ENCODE measurements around the gene FILIP1L. TPM values are rescaled to one million over a fixed set of nuclear protein-coding genes. Genes with fewer than 3 reads are reported as not detected.

The FILIP1L gene
- total RNA-seq, 1 experiment from 2014 or later: 15.5 TPM

DNA sequence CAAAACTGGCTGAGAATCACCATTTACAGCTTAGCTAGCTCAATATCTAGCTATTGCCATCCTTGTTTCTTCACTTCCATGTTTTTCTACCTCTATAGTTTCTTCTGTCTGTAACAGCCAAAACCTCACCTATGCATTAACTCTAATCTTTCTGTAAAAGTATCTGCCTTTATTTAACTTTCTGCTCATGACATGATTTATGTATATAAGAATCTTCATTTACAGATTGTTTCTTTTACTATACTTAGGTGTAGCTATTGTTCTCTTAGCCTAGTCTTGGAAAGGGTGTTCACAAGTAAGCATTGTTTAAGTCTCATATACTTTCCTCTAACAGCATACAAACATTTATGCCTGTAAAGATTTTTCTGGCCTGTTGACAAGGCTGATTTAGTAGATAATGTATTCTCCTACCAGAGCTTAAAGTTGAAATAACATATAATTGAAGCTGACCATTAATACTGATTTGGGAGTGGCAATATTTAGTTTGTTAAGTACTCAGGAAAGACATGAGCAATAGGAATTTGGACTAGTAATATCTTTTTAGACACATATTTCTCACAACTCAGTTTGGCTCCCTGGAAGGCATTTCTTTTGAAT is 9.4 kb downstream of the FILIP1L start:
- CTCF ChIA-PET: interaction anchor here (0.9 kb wide), 1 partner anchor 273 kb away, joined by 4 read pairs; no protein-coding TSS in a partner anchor
- TF ChIP-seq, protein P1, sequence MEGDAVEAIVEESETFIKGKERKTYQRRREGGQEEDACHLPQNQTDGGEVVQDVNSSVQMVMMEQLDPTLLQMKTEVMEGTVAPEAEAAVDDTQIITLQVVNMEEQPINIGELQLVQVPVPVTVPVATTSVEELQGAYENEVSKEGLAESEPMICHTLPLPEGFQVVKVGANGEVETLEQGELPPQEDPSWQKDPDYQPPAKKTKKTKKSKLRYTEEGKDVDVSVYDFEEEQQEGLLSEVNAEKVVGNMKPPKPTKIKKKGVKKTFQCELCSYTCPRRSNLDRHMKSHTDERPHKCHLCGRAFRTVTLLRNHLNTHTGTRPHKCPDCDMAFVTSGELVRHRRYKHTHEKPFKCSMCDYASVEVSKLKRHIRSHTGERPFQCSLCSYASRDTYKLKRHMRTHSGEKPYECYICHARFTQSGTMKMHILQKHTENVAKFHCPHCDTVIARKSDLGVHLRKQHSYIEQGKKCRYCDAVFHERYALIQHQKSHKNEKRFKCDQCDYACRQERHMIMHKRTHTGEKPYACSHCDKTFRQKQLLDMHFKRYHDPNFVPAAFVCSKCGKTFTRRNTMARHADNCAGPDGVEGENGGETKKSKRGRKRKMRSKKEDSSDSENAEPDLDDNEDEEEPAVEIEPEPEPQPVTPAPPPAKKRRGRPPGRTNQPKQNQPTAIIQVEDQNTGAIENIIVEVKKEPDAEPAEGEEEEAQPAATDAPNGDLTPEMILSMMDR (IDR thresholded peaks at IDR 0.05; ENCODE audit: insufficient read depth in 1 of 2, low read depth in 1 of 2, low read length in 1 of 2, severe bottlenecking in 1 of 2, unreplicated experiment in 1 of 2): no peak
- POLR2A ChIA-PET: interaction anchor here (0.7 to 1.2 kb wide), 2 partner anchors 29 to 55 kb away, joined by 3 to 4 read pairs; no protein-coding TSS in a partner anchor
- H3K36me3 Mint-ChIP-seq (ENCODE audit: insufficient read depth, unreplicated experiment): no peaks in the 10 kb centered on the region
- no peaks in the 10 kb centered on the region for H3K27me3 ChIP-seq (replicated peaks; ENCODE audit: control insufficient read depth, insufficient read depth, low read length)
- H3K4me1 ChIP-seq: peaks cover 29% of the 10 kb centered on the region
- no peak for DNase-seq
- no peak overlapping the region for H3K4me3 ChIP-seq (ENCODE audit: low read depth, low read length)
- no TSS peak for BruUV-seq (replicated peaks)
- peaks cover 10% of the 10 kb centered on the region for H3K9me3 Mint-ChIP-seq (ENCODE audit: unreplicated experiment)
- no peaks in the 10 kb centered on the region for H3K9me3 ChIP-seq
- intact Hi-C loops (cut with micrococcal nuclease; ENCODE audit: unreplicated experiment): no loop called here
- H3K4me1 Mint-ChIP-seq (ENCODE audit: low read depth, unreplicated experiment): peaks cover 29% of the 10 kb centered on the region
- no peaks in the 10 kb centered on the region for H3K27me3 Mint-ChIP-seq (ENCODE audit: insufficient read depth, unreplicated experiment)
- no peak overlapping the region for H3K4me3 Mint-ChIP-seq (ENCODE audit: unreplicated experiment)
- no peaks in the 10 kb centered on the region for H3K36me3 ChIP-seq (ENCODE audit: control insufficient read depth, insufficient read depth, low read length)
- peak overlapping the region; percentile 10 for H3K27ac Mint-ChIP-seq (ENCODE audit: unreplicated experiment)

DNA sequence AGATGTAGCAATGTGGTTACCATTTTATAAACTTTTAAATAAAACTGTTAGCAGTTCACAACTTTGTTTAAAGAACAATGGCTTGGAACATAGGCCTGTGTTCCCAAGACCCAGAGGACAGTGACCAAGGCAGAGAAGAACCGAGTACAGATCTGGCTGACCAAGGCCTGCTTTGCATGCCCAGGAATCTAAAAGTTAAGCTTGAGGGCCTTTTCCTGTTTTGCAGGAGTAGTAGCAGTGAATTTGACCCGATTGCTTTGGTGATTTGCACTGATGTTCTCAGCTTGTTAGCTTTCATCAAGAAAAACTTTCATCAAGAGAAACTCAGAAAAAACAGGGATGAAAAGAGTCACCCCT is 9.9 kb downstream of the FILIP1L start:
- Histone ChIP-seq H3K36me3 (ENCODE audit: control insufficient read depth, insufficient read depth, low read length) (no peaks in the 10 kb centered on the region), H3K4me1 (peaks cover 34% of the 10 kb centered on the region), H3K4me3 (ENCODE audit: low read depth, low read length) (no peak overlapping the region), H3K9me3 (no peaks in the 10 kb centered on the region), H3K27me3 (replicated peaks; ENCODE audit: control insufficient read depth, insufficient read depth, low read length) (no peaks in the 10 kb centered on the region)
- DNase-seq: no peak
- no peaks in the 10 kb centered on the region for H3K27me3 Mint-ChIP-seq (ENCODE audit: insufficient read depth, unreplicated experiment)
- no TSS peak for BruUV-seq (replicated peaks)
- POLR2A ChIA-PET: interaction anchor here (0.7 to 1.2 kb wide), 2 partner anchors 28 to 56 kb away, joined by 3 to 4 read pairs; no protein-coding TSS in a partner anchor
- peaks cover 15% of the 10 kb centered on the region for H3K9me3 Mint-ChIP-seq (ENCODE audit: unreplicated experiment)
- H3K4me1 Mint-ChIP-seq (ENCODE audit: low read depth, unreplicated experiment): peaks cover 34% of the 10 kb centered on the region
- CTCF ChIA-PET: interaction anchor here (0.9 kb wide), 1 partner anchor 273 kb away, joined by 4 read pairs; no protein-coding TSS in a partner anchor
- H3K4me3 Mint-ChIP-seq (ENCODE audit: unreplicated experiment): no peak overlapping the region
- H3K36me3 Mint-ChIP-seq (ENCODE audit: insufficient read depth, unreplicated experiment): no peaks in the 10 kb centered on the region
- peak overlapping the region; percentile 10 for H3K27ac Mint-ChIP-seq (ENCODE audit: unreplicated experiment)
- intact Hi-C loops (cut with micrococcal nuclease; ENCODE audit: unreplicated experiment): no loop called here
- TF ChIP-seq, protein P1 (IDR thresholded peaks at IDR 0.05; ENCODE audit: insufficient read depth in 1 of 2, low read depth in 1 of 2, low read length in 1 of 2, severe bottlenecking in 1 of 2, unreplicated experiment in 1 of 2): no peak

DNA sequence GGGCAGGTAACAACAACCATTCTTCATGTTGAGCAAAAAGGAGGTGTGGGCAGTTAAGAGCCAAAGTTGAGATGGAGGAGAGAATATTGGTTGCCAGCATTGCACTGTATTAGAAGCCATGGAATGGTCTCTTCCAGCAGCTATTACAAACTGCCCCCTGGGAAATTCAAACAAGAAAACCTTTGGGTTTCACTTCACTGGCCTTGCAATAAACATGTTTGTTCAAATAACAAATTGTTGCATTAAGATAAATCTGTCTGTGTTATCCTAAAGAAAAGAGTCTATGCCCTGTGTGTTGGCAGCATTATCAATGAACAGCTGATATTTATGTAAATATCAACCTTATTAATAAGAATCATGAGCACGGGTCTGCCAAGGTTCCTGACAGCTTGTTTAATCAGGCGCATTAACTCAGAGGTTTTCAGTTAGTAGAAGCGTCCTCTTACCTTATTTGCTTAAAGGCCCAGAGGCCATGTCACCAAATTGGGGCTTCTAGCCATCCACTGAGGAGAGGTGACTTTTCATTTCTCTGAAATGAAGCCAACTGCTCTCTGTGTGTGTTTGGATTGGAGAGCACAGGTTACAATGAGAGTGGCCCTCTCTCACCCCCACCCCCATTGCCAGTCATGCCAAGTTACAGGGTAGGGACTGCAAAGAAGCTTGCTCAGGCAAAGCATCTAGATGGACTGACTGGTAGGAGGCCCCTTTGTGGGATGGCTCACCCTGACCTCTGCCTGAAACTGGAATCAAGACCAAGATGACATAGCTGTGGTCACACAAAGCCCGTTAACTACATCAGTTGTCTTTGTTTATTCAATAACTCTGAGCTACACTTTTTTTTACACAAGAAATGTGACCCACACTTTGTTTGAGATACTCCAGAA is 10.5 kb downstream of the FILIP1L start:
- DNase-seq: no peak
- no peaks in the 10 kb centered on the region for H3K36me3 ChIP-seq (ENCODE audit: control insufficient read depth, insufficient read depth, low read length)
- peaks cover 34% of the 10 kb centered on the region for H3K4me1 Mint-ChIP-seq (ENCODE audit: low read depth, unreplicated experiment)
- H3K27ac Mint-ChIP-seq (ENCODE audit: unreplicated experiment): no peak overlapping the region
- no peak overlapping the region for H3K4me3 ChIP-seq (ENCODE audit: low read depth, low read length)
- no peaks in the 10 kb centered on the region for H3K9me3 ChIP-seq
- H3K4me3 Mint-ChIP-seq (ENCODE audit: unreplicated experiment): no peak overlapping the region
- POLR2A ChIA-PET: interaction anchor here (0.7 kb wide), 1 partner anchor 56 kb away, joined by 3 read pairs; no protein-coding TSS in a partner anchor
- H3K4me1 ChIP-seq: peaks cover 40% of the 10 kb centered on the region
- intact Hi-C loops (cut with micrococcal nuclease; ENCODE audit: unreplicated experiment): no loop called here
- H3K27me3 Mint-ChIP-seq (ENCODE audit: insufficient read depth, unreplicated experiment): no peaks in the 10 kb centered on the region
- no TSS peak for BruUV-seq (replicated peaks)
- no peaks in the 10 kb centered on the region for H3K36me3 Mint-ChIP-seq (ENCODE audit: insufficient read depth, unreplicated experiment)
- TF ChIP-seq, protein P1 (IDR thresholded peaks at IDR 0.05; ENCODE audit: insufficient read depth in 1 of 2, low read depth in 1 of 2, low read length in 1 of 2, severe bottlenecking in 1 of 2, unreplicated experiment in 1 of 2): no peak
- CTCF ChIA-PET: interaction anchor here (0.9 kb wide), 1 partner anchor 272 kb away, joined by 4 read pairs; no protein-coding TSS in a partner anchor
- no peaks in the 10 kb centered on the region for H3K27me3 ChIP-seq (replicated peaks; ENCODE audit: control insufficient read depth, insufficient read depth, low read length)
- H3K9me3 Mint-ChIP-seq (ENCODE audit: unreplicated experiment): peaks cover 16% of the 10 kb centered on the region
